Measurements from ENCODE around the gene UBE2Z. TPM values are rescaled to one million over a fixed set of nuclear protein-coding genes. Genes with fewer than 3 reads are reported as not detected.

UBE2Z gene
- total and polyA plus RNA-seq, 2 of the 13 experiments (the other 11 are each of a cell fraction or from before 2014, with no cell fraction given): 63.2 to 122 TPM

DNA sequence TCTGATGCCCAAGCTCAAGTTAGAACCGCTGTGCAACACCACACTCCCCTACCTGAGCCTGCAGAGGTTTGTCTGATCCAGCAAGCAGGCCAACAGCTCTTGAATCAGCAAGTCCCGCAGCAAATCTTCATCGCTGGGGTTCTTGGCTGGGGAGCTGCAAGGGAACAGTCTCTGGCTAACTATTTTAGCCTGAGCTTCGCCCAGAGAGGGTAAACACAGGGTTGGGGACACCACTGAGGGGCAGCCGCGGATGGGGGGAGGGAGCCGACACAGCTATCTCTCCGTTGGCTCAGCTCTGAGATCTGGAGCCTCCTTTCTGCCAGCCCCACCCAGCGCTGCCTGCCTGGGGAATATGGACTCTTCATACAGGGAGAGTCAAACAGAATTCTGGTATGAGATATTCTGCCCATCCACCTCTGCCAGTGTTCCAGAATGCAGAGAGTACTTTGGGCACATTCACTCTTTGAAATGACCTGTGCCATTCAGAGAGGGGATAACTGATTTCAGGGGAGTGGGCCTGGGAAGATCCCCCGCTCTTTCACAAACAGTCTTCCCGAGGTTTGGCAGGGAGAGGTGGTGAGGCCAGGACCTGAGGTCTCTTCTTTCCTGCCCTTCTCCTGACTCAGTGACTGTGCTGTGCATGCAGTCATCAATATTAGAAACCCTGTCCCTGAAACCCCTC lies 52.8 kb downstream of the UBE2Z start (continued):
- TF ChIP-seq KDM2A (CRISPR knock-in tag; IDR thresholded peaks at IDR 0.05; ENCODE audit: borderline replicate concordance, low read depth) (peak; percentile 15; the same call in 1 of the 2 replicates), ZNF614 (CRISPR knock-in tag; IDR thresholded peaks at IDR 0.05; ENCODE audit: borderline replicate concordance) (peak; percentile 69; the same call in 1 of the 2 replicates), ZNF713 (CRISPR knock-in tag; IDR thresholded peaks at IDR 0.05) (no peak), ZNF484 (CRISPR knock-in tag; IDR thresholded peaks at IDR 0.05; ENCODE audit: borderline replicate concordance, low read depth) (no peak), MAFF (IDR thresholded peaks at IDR 0.05; ENCODE audit: low read depth, low read length) (no peak), SIN3B (IDR thresholded peaks at IDR 0.05; ENCODE audit: low read length) (no peak), MAF1 (CRISPR knock-in tag; IDR thresholded peaks at IDR 0.05; ENCODE audit: borderline replicate concordance) (0 out of 2 replicates have a peak, but pooled peaks have one; percentile 22), CREB1 (IDR thresholded peaks at IDR 0.05) (no peak), CREB1 (CRISPR knock-in tag; IDR thresholded peaks at IDR 0.05) (no peak), MEF2D (CRISPR knock-in tag; IDR thresholded peaks at IDR 0.05) (peak; percentile 52; the same call in 1 of the 2 replicates), IKZF1 (IDR thresholded peaks at IDR 0.05) (no peak), ZNF256 (CRISPR knock-in tag; conservative IDR thresholded peaks at IDR 0.05) (no peak), KLF16 (CRISPR knock-in tag; IDR thresholded peaks at IDR 0.05) (peak in 1 of 2 experiments; percentile 22; a peak in 1 of 4 replicates), KAT8 (CRISPR knock-in tag; IDR thresholded peaks at IDR 0.05) (peak; percentile 53; the same call in 1 of the 2 replicates), ZNF160 (CRISPR knock-in tag; IDR thresholded peaks at IDR 0.05) (no peak; the same call in 1 of the 2 replicates), ZNF720 (CRISPR knock-in tag; IDR thresholded peaks at IDR 0.05) (no peak), ZNF547 (CRISPR knock-in tag; IDR thresholded peaks at IDR 0.05) (no peak), ZNF674 (CRISPR knock-in tag; IDR thresholded peaks at IDR 0.05; ENCODE audit: low read depth) (no peak)
- TF ChIP-seq, protein P1, sequence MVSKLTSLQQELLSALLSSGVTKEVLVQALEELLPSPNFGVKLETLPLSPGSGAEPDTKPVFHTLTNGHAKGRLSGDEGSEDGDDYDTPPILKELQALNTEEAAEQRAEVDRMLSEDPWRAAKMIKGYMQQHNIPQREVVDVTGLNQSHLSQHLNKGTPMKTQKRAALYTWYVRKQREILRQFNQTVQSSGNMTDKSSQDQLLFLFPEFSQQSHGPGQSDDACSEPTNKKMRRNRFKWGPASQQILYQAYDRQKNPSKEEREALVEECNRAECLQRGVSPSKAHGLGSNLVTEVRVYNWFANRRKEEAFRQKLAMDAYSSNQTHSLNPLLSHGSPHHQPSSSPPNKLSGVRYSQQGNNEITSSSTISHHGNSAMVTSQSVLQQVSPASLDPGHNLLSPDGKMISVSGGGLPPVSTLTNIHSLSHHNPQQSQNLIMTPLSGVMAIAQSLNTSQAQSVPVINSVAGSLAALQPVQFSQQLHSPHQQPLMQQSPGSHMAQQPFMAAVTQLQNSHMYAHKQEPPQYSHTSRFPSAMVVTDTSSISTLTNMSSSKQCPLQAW (CRISPR knock-in tag; IDR thresholded peaks at IDR 0.05): 0 out of 2 replicates have a peak, but pooled peaks have one; percentile 11
- TF ChIP-seq, protein P2, sequence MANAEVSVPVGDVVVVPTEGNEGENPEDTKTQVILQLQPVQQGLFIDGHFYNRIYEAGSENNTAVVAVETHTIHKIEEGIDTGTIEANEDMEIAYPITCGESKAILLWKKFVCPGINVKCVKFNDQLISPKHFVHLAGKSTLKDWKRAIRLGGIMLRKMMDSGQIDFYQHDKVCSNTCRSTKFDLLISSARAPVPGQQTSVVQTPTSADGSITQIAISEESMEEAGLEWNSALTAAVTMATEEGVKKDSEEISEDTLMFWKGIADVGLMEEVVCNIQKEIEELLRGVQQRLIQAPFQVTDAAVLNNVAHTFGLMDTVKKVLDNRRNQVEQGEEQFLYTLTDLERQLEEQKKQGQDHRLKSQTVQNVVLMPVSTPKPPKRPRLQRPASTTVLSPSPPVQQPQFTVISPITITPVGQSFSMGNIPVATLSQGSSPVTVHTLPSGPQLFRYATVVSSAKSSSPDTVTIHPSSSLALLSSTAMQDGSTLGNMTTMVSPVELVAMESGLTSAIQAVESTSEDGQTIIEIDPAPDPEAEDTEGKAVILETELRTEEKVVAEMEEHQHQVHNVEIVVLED (CRISPR knock-in tag; IDR thresholded peaks at IDR 0.05; ENCODE audit: borderline replicate concordance): no peak
- TF ChIP-seq, protein P3, sequence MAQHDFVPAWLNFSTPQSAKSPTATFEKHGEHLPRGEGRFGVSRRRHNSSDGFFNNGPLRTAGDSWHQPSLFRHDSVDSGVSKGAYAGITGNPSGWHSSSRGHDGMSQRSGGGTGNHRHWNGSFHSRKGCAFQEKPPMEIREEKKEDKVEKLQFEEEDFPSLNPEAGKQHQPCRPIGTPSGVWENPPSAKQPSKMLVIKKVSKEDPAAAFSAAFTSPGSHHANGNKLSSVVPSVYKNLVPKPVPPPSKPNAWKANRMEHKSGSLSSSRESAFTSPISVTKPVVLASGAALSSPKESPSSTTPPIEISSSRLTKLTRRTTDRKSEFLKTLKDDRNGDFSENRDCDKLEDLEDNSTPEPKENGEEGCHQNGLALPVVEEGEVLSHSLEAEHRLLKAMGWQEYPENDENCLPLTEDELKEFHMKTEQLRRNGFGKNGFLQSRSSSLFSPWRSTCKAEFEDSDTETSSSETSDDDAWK (CRISPR knock-in tag; IDR thresholded peaks at IDR 0.05): no peak
- TF ChIP-seq, protein P4, sequence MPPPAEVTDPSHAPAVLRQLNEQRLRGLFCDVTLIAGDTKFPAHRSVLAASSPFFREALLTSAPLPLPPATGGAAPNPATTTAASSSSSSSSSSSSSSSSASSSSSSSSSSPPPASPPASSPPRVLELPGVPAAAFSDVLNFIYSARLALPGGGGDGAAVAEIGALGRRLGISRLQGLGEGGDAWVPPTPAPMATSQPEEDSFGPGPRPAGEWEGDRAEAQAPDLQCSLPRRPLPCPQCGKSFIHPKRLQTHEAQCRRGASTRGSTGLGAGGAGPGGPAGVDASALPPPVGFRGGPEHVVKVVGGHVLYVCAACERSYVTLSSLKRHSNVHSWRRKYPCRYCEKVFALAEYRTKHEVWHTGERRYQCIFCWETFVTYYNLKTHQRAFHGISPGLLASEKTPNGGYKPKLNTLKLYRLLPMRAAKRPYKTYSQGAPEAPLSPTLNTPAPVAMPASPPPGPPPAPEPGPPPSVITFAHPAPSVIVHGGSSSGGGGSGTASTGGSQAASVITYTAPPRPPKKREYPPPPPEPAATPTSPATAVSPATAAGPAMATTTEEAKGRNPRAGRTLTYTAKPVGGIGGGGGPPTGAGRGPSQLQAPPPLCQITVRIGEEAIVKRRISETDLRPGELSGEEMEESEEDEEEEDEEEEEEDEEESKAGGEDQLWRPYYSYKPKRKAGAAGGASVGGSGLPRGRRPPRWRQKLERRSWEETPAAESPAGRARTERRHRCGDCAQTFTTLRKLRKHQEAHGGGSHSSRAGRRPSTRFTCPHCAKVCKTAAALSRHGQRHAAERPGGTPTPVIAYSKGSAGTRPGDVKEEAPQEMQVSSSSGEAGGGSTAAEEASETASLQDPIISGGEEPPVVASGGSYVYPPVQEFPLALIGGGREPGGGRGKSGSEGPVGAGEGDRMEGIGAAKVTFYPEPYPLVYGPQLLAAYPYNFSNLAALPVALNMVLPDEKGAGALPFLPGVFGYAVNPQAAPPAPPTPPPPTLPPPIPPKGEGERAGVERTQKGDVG (CRISPR knock-in tag; IDR thresholded peaks at IDR 0.05; ENCODE audit: borderline replicate concordance): 0 out of 2 replicates have a peak, but pooled peaks have one; percentile 28

Data from HepG2 (cell line).